ENCODE results near the gene CMTM2.

GRCh38 chr16:66592241-66592640 is 13.0 kb downstream of the CMTM2 start:
- TF ChIP-seq EZH2phosphoT487 (conservative IDR thresholded peaks at IDR 0.05; ENCODE audit: low read length) (no peak), CTCF (IDR thresholded peaks at IDR 0.05; ENCODE audit: insufficient read depth, low read length, poor library complexity, severe bottlenecking) (no peak)
